Spleen (tissue), 11 donors: ENCODE measurements around the gene DNAJB2. TPM values are rescaled to one million over a fixed set of nuclear protein-coding genes. Genes with fewer than 3 reads are reported as not detected.

Experiments
- DNase-seq: peaks from one replicate; pipeline ENCODE4 v3.0.0-alpha.2; 2020
- H3K27ac ChIP-seq, 8 donors: fragments of 200-600 bp; sonication (generic) in 7 of 8; 1 replicate in 4 of 8; 2 replicates in 4 of 8; pipeline versions ENCODE4 v1.5.0 to v1.8.0; 2016 to 2021; ENCODE audit warnings: inconsistent platforms in 4 of 8, mild to moderate bottlenecking in 4 of 8, moderate library complexity in 1 of 8
- H3K27me3 ChIP-seq, 7 donors: fragments of 200-600 bp; sonication (generic) in 6 of 7; replicated peaks in 1 of 7; 1 replicate in 4 of 7; 2 replicates in 3 of 7; pipeline versions ENCODE4 v1.5.0 to v1.8.0; 2016 to 2021; ENCODE audit warnings: inconsistent platforms in 3 of 7, mild to moderate bottlenecking in 1 of 7
- H3K36me3 ChIP-seq, 6 donors: fragments of 200-600 bp; sonication (generic) in 5 of 6; 1 replicate in 4 of 6; 2 replicates in 2 of 6; pipeline versions ENCODE4 v1.5.0 to v1.8.0; 2016 to 2021; ENCODE audit warnings: inconsistent platforms in 2 of 6
- H3K4me1 ChIP-seq, 6 donors: fragments of 200-600 bp; sonication (generic) in 5 of 6; 1 replicate in 3 of 6; 2 replicates in 3 of 6; pipeline versions ENCODE4 v1.5.0 to v1.8.0; 2016 to 2021; ENCODE audit warnings: inconsistent platforms in 3 of 6
- H3K4me3 ChIP-seq, 8 donors: fragments of 200-600 bp; sonication (generic) in 7 of 8; 1 replicate in 4 of 8; 2 replicates in 4 of 8; pipeline versions ENCODE4 v1.5.0 to v1.8.0; 2016 to 2021; ENCODE audit warnings: inconsistent platforms in 4 of 8, mild to moderate bottlenecking in 4 of 8, moderate library complexity in 2 of 8
- H3K9me3 ChIP-seq, 8 donors: fragments of 200-600 bp; sonication (generic) in 7 of 8; 1 replicate in 4 of 8; 2 replicates in 4 of 8; pipeline versions ENCODE4 v1.5.0 to v1.8.0; 2016 to 2021; ENCODE audit warnings: inconsistent platforms in 4 of 8
- POLR2A ChIP-seq, 3 donors: fragments of 450-650 bp; IDR thresholded peaks; one replicate each; pipeline ENCODE4 v1.5.1; 2017; ENCODE audit warnings: antibody characterized with exemption in 3 of 3, mild to moderate bottlenecking in 1 of 3
- POLR2AphosphoS5 ChIP-seq, 3 donors: sonication (generic); formaldehyde crosslinking; IDR thresholded peaks; one replicate each; pipeline ENCODE4 v1.5.1; 2017; ENCODE audit warnings: antibody characterized with exemption in 3 of 3
- WGBS, 5 donors: extraction: QIAGEN DNeasy Blood & Tissue Kit in 3 of 5; methylation state at CpG; one replicate each; pipeline versions ENCODE4 v1.1.5 to v1.1.7; 2013 to 2018; 5-methylcytosine and 5-hydroxymethylcytosine counted together
- intact Hi-C: fragments of 100-400 bp; cut with DNase I; formaldehyde crosslinking; loops from one replicate; pipeline ENCODE4 v1.15.0; 2023; ENCODE audit warnings: low total_unique reads
- polyA plus RNA-seq, 3 donors: library from polyadenylated mRNA; stranded (reverse); fragments of 200-250 nt; gene quantifications; one replicate each; pipeline ENCODE4 v1.2.1, GENCODE V29; 2013
- total RNA-seq, 7 donors: library from RNA; depleted of rRNA in 3 of 7; stranded (reverse); fragments of >200 nt in 3 of 7; fragmentation: NEBNext Ultra II Directional in 4 of 7; extraction: Animal tissue kit (Norgen Biotek cat#: 25700) in 4 of 7; gene quantifications; one replicate each; pipeline versions ENCODE4 v1.1.0 to v1.2.1, GENCODE V29; 2016 to 2021
- TF ChIP-seq, protein P1 (sequence below), 11 experiments: fragments of 200-600 bp in 7 of 11; fragments of 450-650 bp in 4 of 11; sonication (generic) in 4 of 11; IDR thresholded peaks in 8 of 11; conservative IDR thresholded peaks in 3 of 11; 1 replicate in 7 of 11; 2 replicates in 4 of 11; pipeline versions ENCODE4 v1.4.0 to v1.8.0; 2016 to 2021; ENCODE audit warnings: antibody characterized with exemption in 11 of 11, inconsistent platforms in 4 of 11, mild to moderate bottlenecking in 1 of 11
- donor health status: healthy with polysubstance abuse.
- donor health status: DM: no; HTN: no; CAD: no; lungs with moderate emphysema.
- donor health status: DM: no; HTN: no; CAD: no.
- donor health status: Bipolar disorder and iron deficiency.
- donor health status: healthy.
- donor health status: DM: no; HTN: no; CAD: no.
- donor health status: DM: yes; HTN: yes; CAD: no.

The DNAJB2 gene
- total and polyA plus RNA-seq, 10 donors, result 31.4 to 67.2 (median 53.6) TPM

DNA sequence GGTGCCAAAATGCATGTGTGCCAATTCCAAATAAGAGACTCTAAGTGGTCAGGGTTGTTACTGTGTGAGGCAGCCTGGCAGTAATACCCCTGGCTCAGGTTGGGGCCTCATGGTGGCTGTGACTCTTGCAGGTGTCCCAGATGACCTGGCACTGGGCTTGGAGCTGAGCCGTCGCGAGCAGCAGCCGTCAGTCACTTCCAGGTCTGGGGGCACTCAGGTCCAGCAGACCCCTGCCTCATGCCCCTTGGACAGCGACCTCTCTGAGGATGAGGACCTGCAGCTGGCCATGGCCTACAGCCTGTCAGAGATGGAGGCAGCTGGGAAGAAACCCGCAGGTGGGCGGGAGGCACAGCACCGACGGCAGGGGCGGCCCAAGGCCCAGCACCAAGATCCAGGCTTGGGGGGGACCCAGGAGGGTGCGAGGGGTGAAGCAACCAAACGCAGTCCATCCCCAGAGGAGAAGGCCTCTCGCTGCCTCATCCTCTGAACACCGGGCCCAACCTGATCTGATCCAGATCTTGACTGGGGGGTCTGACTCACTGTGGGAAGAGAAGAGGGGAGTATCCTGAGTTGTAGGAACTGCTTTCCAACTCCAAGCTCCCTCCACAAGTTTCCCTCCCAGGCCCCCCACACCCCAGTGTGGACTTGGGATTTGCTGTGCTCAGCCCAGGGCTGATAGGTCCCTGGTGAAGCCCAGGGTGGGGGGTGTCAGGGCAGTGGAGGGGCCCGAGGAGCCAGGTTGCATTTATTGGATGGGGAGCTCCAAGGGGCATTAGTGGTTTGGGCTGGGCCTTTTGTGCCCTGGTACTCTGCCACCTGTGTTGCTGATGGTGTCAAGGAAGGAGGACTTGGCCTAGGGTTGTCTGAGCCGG is 5.6 kb downstream of the DNAJB2 start:
- Histone ChIP-seq H3K36me3 (peaks cover 0 to 67% (median 49%) of the 10 kb centered on the region in 6 donors), H3K9me3 (no peaks in the 10 kb centered on the region), H3K27ac (peak overlapping the region in 4 of 8 donors; percentile 32 to 62 (median 52)), H3K27me3 (no peaks in the 10 kb centered on the region), H3K4me1 (peaks cover 12 to 65% (median 32%) of the 10 kb centered on the region in 6 donors), H3K4me3 (no peak overlapping the region)
- TF ChIP-seq POLR2AphosphoS5 (IDR thresholded peaks at IDR 0.05), result no peak
- TF ChIP-seq, protein P1, sequence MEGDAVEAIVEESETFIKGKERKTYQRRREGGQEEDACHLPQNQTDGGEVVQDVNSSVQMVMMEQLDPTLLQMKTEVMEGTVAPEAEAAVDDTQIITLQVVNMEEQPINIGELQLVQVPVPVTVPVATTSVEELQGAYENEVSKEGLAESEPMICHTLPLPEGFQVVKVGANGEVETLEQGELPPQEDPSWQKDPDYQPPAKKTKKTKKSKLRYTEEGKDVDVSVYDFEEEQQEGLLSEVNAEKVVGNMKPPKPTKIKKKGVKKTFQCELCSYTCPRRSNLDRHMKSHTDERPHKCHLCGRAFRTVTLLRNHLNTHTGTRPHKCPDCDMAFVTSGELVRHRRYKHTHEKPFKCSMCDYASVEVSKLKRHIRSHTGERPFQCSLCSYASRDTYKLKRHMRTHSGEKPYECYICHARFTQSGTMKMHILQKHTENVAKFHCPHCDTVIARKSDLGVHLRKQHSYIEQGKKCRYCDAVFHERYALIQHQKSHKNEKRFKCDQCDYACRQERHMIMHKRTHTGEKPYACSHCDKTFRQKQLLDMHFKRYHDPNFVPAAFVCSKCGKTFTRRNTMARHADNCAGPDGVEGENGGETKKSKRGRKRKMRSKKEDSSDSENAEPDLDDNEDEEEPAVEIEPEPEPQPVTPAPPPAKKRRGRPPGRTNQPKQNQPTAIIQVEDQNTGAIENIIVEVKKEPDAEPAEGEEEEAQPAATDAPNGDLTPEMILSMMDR (IDR thresholded peaks at IDR 0.05 in 8 of 11, conservative IDR thresholded peaks at IDR 0.05 in 3 of 11), result no peak
- no peak for TF ChIP-seq POLR2A (IDR thresholded peaks at IDR 0.05)
- peak; percentile 71 for DNase-seq
- intact Hi-C loops, result no loop called here
- 94 to 99% (median 95%) methylated on average over 13 to 16 of the region's 16 CpGs for WGBS, 5 donors

DNA sequence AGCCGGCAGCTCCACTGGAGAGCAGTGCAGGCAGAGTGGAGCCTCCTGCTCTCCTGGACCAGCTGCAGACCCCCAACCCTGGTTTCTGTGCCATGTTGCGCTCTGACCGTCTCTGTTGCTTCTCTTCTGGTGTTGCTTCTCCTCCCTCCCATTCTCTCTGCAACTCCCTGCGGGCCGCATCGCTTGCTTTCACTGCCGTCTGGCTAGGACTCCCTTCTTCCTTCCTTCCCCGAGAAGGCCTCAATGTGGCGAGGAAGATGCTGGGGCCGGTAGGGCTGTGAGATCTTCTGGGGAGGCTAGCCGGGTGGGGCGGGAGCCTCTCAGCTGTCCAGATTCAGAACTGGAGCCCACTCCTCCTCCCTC is 6.2 kb downstream of the DNAJB2 start:
- no peaks in the 10 kb centered on the region for H3K9me3 ChIP-seq
- DNase-seq, result no peak
- H3K4me3 ChIP-seq, result no peak overlapping the region
- peaks cover 5 to 59% (median 27%) of the 10 kb centered on the region in 6 donors for H3K4me1 ChIP-seq
- peaks cover 0 to 66% (median 49%) of the 10 kb centered on the region in 6 donors for H3K36me3 ChIP-seq
- peak overlapping the region in 1 of 8 donors; percentile 58 for H3K27ac ChIP-seq
- intact Hi-C loops, result no loop called here
- no peak for TF ChIP-seq POLR2A (IDR thresholded peaks at IDR 0.05)
- TF ChIP-seq, protein P1 (IDR thresholded peaks at IDR 0.05 in 8 of 11, conservative IDR thresholded peaks at IDR 0.05 in 3 of 11), result no peak
- no peak for TF ChIP-seq POLR2AphosphoS5 (IDR thresholded peaks at IDR 0.05)
- 89 to 95% (median 93%) methylated on average over 11 to 12 of the region's 12 CpGs for WGBS, 5 donors
- no peaks in the 10 kb centered on the region for H3K27me3 ChIP-seq

DNA sequence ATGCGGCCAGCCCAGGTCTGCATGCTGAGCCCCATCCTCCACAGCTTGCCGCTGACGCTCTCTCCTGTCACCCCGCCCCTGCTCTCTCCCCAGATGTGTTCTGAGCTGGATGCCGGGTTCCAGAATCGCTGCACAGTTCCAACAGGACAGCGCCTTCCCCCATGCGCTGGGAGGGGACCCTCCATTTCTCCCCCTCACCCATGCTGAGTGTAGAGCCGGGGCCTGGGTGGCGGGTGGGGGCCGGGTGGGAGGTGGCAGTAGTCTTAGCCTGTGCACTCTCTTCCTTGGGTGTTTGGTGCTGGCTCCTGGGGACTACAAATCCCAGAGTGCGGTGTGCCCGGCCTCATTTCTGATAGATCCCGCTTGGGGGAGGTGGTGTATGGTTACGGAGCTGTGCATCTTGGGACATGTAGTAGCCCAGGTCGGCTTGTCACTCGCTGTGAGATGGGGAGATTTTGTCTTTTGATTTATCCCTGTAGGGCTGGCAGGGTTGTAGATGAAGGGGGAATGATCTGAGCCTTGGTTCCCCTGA is 6.8 kb downstream of the DNAJB2 start:
- WGBS, 5 donors, result 79 to 94% (median 89%) methylated on average over 14 to 17 of the region's 17 CpGs
- peaks cover 0 to 60% (median 47%) of the 10 kb centered on the region in 6 donors for H3K36me3 ChIP-seq

More for the DNA sequence above, 6.8 kb downstream of the DNAJB2 start:
- no peaks in the 10 kb centered on the region for H3K9me3 ChIP-seq
- H3K4me1 ChIP-seq, result peaks cover 0 to 53% (median 21%) of the 10 kb centered on the region in 6 donors
- no peak overlapping the region for H3K4me3 ChIP-seq
- TF ChIP-seq POLR2AphosphoS5 (IDR thresholded peaks at IDR 0.05) (no peak), POLR2A (IDR thresholded peaks at IDR 0.05) (no peak)
- TF ChIP-seq, protein P1 (IDR thresholded peaks at IDR 0.05 in 8 of 11, conservative IDR thresholded peaks at IDR 0.05 in 3 of 11), result no peak
- no peak for DNase-seq
- H3K27ac ChIP-seq, result peak overlapping the region in 2 of 8 donors; percentile 29 to 58
- H3K27me3 ChIP-seq, result no peaks in the 10 kb centered on the region
- intact Hi-C loops, result no loop called here
